Measurements from ENCODE around the gene PSMG2.

The PSMG2 gene

GRCh38 chr18:12766986-12767433 is 64.2 kb downstream of the PSMG2 start:
- peak; percentile 78 for DNase-seq (ENCODE audit: low spot score)

- no peak for DNase-seq (ENCODE audit: low spot score)
These were observed 64.8 kb downstream of the PSMG2 start for GRCh38 chr18:12767580-12768155.

- DNase-seq (ENCODE audit: low spot score) = no peak
These were observed 65.8 kb downstream of the PSMG2 start for GRCh38 chr18:12768625-12769024.

- no peak for DNase-seq (ENCODE audit: low spot score)
These were observed 66.3 kb downstream of the PSMG2 start for GRCh38 chr18:12769136-12769535.

GRCh38 chr18:12769644-12770440 is 67.0 kb downstream of the PSMG2 start:
- DNase-seq (ENCODE audit: low spot score) = no peak

- DNase-seq (ENCODE audit: low spot score) = no peak
These were observed 67.8 kb downstream of the PSMG2 start for GRCh38 chr18:12770469-12771219.

GRCh38 chr18:12772111-12772510 is 69.3 kb downstream of the PSMG2 start:
- DNase-seq (ENCODE audit: low spot score) = no peak

GRCh38 chr18:12773369-12773768 is 70.5 kb downstream of the PSMG2 start:
- peak; percentile 1 for DNase-seq (ENCODE audit: low spot score)

GRCh38 chr18:12774982-12775381 is 72.1 kb downstream of the PSMG2 start:
- peak; percentile 12 for DNase-seq (ENCODE audit: low spot score)

Measured in ecto neural progenitor cell (in vitro differentiated cells).